ENCODE results near the gene NANOS2.

GRCh38 chr19:45902651-45903625 lies 11.6 kb downstream of the NANOS2 start:
- TF ChIP-seq CTCF (IDR thresholded peaks at IDR 0.05) (no peak), POLR2A (IDR thresholded peaks at IDR 0.05; ENCODE audit: low read depth) (peak; percentile 25), POLR2AphosphoS5 (IDR thresholded peaks at IDR 0.05) (peak; percentile 94 to 96)

Data from esophagus muscularis mucosa (tissue), 3 donors.